Activated CD8-positive, alpha-beta T cell treated with anti-CD3 and anti-CD28 coated beads for 36 hours (primary cell): ENCODE measurements around the gene PHC2. TPM values are rescaled to one million over a fixed set of nuclear protein-coding genes. Genes with fewer than 3 reads are reported as not detected.

ENCODE experiments used
- ATAC-seq: fragments of 200-7000 bp; cut with Tn5 transposase; one replicate; pipeline ENCODE4 v1.10.0; 2021; ENCODE audit warnings: mild to moderate bottlenecking, moderate library complexity
- CTCF ChIA-PET: fragments of 350-600 bp; sonication (Branson Sonifier 250); formaldehyde crosslinking; loops from one replicate; lab custom pipeline; 2021; ENCODE audit warnings: antibody characterized with exemption; lab: Charles Lee
- POLR2A ChIA-PET: fragments of 350-600 bp; sonication (Branson Sonifier 250); formaldehyde crosslinking; loops from one replicate; lab custom pipeline; 2021; ENCODE audit warnings: antibody characterized with exemption; lab: Charles Lee
- DNase-seq: peaks from one replicate; pipeline ENCODE4 v3.0.0-alpha.2; 2020
- H3K27ac Mint-ChIP-seq: one replicate; pipeline ENCODE4 v1.8.0; 2021; ENCODE audit warnings: mild to moderate bottlenecking, mixed read lengths
- H3K27me3 Mint-ChIP-seq: one replicate; pipeline ENCODE4 v1.8.0; 2021; ENCODE audit warnings: mixed read lengths
- H3K36me3 Mint-ChIP-seq: one replicate; pipeline ENCODE4 v1.8.0; 2021; ENCODE audit warnings: low read depth, mixed read lengths
- H3K4me1 Mint-ChIP-seq: one replicate; pipeline ENCODE4 v1.8.0; 2021; ENCODE audit warnings: low read depth, mixed read lengths
- H3K4me3 Mint-ChIP-seq: one replicate; pipeline ENCODE4 v1.8.0; 2021; ENCODE audit warnings: mild to moderate bottlenecking, moderate library complexity, mixed read lengths
- H3K9me3 Mint-ChIP-seq: one replicate; pipeline ENCODE4 v1.8.0; 2021; ENCODE audit warnings: mixed read lengths
- intact Hi-C: fragments of 100-400 bp; cut with micrococcal nuclease; formaldehyde crosslinking; loops from one replicate; pipeline ENCODE4 v1.10.0; 2022
- total RNA-seq, 2 experiments: library from RNA; stranded (reverse); gene quantifications; one replicate each; pipeline ENCODE4 v1.2.3, GENCODE V29; 2021
- TF ChIP-seq, protein P1 (sequence below): fragments of 200-600 bp; IDR thresholded peaks from one replicate; pipeline ENCODE4 v1.8.0; 2022; ENCODE audit warnings: antibody characterized with exemption, mild to moderate bottlenecking

PHC2 gene
- total RNA-seq, 2 experiments from 2014 or later, result 26.0 to 28.0 TPM

DNA sequence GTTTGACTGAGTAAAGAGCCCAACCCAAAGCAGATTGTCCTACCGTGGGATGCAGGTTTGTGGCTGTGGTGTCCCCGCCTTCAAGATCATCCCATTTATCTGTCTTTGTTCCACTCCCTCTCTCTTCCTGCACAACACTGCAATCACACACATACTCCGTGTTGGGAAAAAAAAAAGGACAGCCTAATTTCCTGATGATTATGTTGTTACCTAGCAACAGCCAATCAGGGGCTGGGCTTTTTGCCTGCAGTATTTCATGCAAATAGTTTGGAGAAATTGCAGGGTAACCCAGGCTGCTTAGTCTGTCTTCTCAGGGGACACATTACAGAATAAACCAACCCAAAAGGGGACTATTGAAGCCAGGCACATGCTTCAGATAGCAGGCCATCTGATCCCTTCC, 38.3 kb downstream of the PHC2 start:
- ATAC-seq (no peak), DNase-seq (no peak)
- H3K36me3 Mint-ChIP-seq, result no peaks in the 10 kb centered on the region
- no peaks in the 10 kb centered on the region for H3K9me3 Mint-ChIP-seq
- ChIA-PET POLR2A (interaction anchor here (0.6 kb wide), 1 partner anchor 100 kb away, joined by 3 read pairs; no protein-coding TSS in a partner anchor), CTCF (no interaction called here)
- TF ChIP-seq, protein P1, sequence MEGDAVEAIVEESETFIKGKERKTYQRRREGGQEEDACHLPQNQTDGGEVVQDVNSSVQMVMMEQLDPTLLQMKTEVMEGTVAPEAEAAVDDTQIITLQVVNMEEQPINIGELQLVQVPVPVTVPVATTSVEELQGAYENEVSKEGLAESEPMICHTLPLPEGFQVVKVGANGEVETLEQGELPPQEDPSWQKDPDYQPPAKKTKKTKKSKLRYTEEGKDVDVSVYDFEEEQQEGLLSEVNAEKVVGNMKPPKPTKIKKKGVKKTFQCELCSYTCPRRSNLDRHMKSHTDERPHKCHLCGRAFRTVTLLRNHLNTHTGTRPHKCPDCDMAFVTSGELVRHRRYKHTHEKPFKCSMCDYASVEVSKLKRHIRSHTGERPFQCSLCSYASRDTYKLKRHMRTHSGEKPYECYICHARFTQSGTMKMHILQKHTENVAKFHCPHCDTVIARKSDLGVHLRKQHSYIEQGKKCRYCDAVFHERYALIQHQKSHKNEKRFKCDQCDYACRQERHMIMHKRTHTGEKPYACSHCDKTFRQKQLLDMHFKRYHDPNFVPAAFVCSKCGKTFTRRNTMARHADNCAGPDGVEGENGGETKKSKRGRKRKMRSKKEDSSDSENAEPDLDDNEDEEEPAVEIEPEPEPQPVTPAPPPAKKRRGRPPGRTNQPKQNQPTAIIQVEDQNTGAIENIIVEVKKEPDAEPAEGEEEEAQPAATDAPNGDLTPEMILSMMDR, result no peak
- no peak overlapping the region for H3K27ac Mint-ChIP-seq
- intact Hi-C loops, result no loop called here
- no peak overlapping the region for H3K4me3 Mint-ChIP-seq
- H3K4me1 Mint-ChIP-seq, result peaks cover 6% of the 10 kb centered on the region
- peaks cover 4% of the 10 kb centered on the region for H3K27me3 Mint-ChIP-seq

DNA sequence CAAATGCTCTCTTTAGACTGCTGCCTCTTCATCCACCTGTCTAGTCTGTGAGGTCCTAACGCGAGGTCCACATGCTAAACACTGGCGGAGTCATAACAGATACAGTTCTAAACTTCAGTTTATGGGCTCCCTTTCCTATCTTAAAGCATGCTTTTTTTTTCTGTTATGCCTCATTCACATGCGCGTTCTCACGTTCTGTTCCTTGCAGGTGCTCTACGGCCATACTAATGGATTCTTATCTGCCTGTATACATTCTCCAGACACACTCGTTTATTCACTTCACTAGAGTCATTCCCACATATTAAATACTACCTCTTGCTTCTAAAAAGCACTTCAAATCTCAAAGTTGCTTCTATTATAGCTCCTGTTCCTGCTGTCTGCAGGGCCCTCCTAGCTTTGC, 38.7 kb downstream of the PHC2 start:
- CTCF ChIA-PET, result no interaction called here
- no peak for ATAC-seq

DNA sequence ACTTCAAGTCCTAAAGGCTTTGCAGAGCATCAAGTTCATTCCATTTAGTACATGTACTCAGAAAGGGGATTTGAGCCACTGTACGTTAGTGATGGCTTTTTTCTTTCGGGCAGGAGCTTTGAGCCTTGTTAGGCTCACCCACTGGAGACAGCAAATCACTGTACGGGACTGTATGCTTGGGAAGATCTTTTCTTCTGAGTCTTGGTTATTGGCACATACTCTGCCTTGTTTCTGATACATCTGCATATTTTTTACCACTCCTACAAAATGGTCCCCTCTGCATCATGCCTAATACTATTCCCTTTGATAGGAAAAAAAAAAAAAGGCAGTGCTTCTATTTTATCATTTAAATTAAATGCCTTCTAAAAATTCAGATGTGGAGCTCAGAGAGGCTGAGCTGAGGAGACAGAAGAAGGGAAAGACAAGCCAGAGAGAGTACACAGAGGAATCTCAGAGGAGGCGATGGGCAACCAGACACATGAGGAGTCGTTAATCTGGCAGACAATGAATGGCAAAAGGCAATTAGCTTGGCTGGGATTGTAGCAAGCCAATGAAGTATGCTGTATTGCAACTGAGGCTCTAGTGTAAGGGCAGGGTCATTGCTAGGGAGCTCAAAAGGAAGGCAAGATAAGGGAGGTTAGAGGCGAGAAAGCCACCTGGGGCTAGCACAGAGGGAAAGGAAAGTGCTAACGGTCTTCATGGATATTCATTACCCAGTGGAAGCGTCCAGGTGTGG, 39.4 kb downstream of the PHC2 start:
- TF ChIP-seq, protein P1, result no peak
- H3K9me3 Mint-ChIP-seq, result no peaks in the 10 kb centered on the region
- ATAC-seq, result no peak
- ChIA-PET CTCF (no interaction called here), POLR2A (no interaction called here)
- intact Hi-C loops, result no loop called here
- DNase-seq, result no peak
- no peak overlapping the region for H3K27ac Mint-ChIP-seq
- peaks cover 4% of the 10 kb centered on the region for H3K27me3 Mint-ChIP-seq
- H3K4me1 Mint-ChIP-seq, result peaks cover under 1% of the 10 kb centered on the region
- H3K36me3 Mint-ChIP-seq, result no peaks in the 10 kb centered on the region
- H3K4me3 Mint-ChIP-seq, result no peak overlapping the region

More for the DNA sequence above, 38.7 kb downstream of the PHC2 start:
- H3K27me3 Mint-ChIP-seq, result peaks cover 4% of the 10 kb centered on the region
- DNase-seq, result no peak
- intact Hi-C loops, result no loop called here
- H3K9me3 Mint-ChIP-seq, result no peaks in the 10 kb centered on the region
- no peak overlapping the region for H3K27ac Mint-ChIP-seq
- TF ChIP-seq, protein P1, result no peak
- H3K4me1 Mint-ChIP-seq, result peaks cover 6% of the 10 kb centered on the region
- H3K36me3 Mint-ChIP-seq, result no peaks in the 10 kb centered on the region
- H3K4me3 Mint-ChIP-seq, result no peak overlapping the region
- POLR2A ChIA-PET, result no interaction called here

DNA sequence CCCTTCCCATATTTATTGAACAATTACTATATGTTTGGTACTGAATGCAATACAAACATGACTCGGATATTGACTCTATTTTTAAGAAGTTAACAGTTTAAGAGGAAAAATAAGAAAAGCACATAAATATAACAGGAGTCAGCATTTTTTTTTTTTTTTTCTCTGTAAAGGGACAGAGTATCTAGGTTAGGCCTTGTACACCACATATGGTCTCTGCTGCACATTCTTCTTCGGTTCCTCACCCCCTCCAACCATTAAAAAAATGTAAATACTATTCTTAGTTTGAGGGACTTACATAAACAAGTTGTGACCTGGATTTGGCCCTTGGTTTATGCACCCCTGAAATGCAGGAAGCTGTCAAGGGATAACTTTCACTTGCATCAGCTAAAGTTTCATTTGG, 40.4 kb downstream of the PHC2 start:
- intact Hi-C loops, result no loop called here
- ATAC-seq, result no peak
- Mint-ChIP-seq H3K4me1 (no peaks in the 10 kb centered on the region), H3K36me3 (no peaks in the 10 kb centered on the region), H3K9me3 (no peaks in the 10 kb centered on the region), H3K27ac (no peak overlapping the region), H3K27me3 (peaks cover 4% of the 10 kb centered on the region), H3K4me3 (no peak overlapping the region)
- ChIA-PET POLR2A (no interaction called here), CTCF (interaction anchor here (1.2 to 1.4 kb wide), 2 partner anchors 81 to 91 kb away, joined by 3 read pairs; no protein-coding TSS in a partner anchor)
- no peak for DNase-seq
- TF ChIP-seq, protein P1, result no peak
